GM19099 (cell line): ENCODE data around the gene HFE.

Experiments used
- POLR2A ChIP-seq: IDR thresholded peaks from 3 replicates; pipeline ENCODE4 v1.6.1; 2011; ENCODE audit warnings: low read depth; ENCODE audit not compliant: insufficient read length; ENCODE audit errors: extremely low read depth

Gene HFE

DNA sequence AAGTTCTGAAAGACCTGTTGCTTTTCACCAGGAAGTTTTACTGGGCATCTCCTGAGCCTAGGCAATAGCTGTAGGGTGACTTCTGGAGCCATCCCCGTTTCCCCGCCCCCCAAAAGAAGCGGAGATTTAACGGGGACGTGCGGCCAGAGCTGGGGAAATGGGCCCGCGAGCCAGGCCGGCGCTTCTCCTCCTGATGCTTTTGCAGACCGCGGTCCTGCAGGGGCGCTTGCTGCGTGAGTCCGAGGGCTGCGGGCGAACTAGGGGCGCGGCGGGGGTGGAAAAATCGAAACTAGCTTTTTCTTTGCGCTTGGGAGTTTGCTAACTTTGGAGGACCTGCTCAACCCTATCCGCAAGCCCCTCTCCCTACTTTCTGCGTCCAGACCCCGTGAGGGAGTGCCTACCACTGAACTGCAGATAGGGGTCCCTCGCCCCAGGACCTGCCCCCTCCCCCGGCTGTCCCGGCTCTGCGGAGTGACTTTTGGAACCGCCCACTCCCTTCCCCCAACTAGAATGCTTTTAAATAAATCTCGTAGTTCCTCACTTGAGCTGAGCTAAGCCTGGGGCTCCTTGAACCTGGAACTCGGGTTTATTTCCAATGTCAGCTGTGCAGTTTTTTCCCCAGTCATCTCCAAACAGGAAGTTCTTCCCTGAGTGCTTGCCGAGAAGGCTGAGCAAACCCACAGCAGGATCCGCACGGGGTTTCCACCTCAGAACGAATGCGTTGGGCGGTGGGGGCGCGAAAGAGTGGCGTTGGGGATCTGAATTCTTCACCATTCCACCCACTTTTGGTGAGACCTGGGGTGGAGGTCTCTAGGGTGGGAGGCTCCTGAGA is at the start of gene HFE:
Gene HFE (plus strand): TSS at position 146 of the 832 bp plus-strand sequence. CDS start 12 bp downstream, at position 158.
- TF ChIP-seq POLR2A: peak; percentile 34

GRCh38 chr6:26041946-26042345 is 45.3 kb upstream of the HFE start:
- no peak for TF ChIP-seq POLR2A

DNA sequence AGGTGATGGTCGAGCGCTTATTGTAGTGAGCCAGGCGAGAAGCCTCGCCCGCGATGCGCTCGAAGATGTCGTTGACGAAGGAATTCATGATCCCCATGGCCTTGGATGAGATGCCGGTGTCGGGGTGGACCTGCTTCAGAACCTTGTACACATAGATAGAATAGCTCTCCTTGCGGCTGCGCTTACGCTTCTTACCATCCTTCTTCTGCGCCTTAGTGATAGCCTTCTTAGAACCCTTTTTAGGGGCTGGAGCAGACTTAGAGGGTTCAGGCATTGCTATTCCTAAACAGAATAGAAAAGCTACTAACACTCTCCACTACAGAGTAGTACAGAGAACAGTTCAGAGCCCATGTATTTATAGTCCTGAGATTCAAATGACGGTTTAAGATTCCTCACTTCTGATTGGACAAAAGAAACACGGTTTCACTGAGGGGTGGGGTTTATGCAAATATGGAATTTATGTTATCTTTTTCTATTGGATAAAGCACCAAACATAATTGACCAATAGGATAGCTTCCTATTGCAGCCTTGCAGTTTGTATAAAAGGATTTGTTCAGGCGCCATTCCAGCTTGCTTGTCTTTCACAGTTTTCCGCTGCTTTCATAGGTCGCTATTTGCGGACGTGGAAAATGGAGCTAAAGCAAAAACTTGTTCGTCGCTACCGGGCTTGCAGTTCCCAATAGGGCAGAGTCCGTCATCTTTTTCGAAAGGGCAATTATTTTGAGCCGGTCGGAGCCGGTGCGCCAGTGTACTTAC is 43.7 kb upstream of the HFE start:
- TF ChIP-seq POLR2A: peak; percentile 84

DNA sequence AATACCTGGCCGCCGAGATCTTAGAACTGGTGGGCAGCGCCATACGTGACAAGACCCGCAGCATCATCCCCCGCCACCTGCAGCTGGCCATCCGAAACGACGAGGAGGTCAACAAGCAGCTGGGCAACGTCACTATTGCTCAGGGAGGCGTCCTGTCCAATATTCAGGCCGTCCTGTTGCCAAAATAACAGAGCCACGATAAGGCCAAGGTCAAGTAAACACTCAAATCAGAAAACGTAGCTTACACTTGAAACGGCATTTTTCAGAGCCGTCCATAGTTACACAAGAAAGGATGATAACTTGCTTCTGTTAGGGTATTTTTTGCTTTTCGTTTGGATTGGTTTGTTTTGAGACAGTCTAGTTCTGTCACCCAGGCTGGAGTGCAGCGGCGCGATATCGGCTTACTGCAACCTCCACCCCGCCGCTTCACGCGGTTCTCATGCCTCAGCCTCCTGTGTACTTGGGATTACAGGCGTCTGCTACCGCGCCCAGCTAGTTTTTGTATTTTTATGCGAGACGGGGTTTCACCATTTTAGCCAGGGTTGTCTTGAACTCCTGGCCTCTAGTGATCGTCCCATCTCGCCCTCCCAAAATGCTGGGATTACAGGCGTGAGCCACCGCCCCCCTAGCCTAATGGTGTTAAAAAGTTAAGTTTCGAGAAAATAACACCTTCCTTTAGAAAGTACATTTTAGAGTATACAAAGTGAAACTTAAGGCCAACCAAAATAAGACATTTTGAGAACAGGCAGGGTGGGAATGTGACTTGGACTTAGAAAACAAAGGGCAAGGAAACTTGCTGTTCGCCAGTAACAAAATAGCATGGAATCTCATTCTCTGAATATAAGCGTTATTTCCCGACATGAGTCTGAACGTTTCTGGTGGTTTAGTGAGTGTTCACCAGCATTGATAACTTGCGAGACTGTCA is 42.8 kb upstream of the HFE start:
- peak; percentile 71 for TF ChIP-seq POLR2A

- peak; percentile 99 for TF ChIP-seq POLR2A
Measured at GRCh38 chr6:26045065-26045927, 41.9 kb upstream of the HFE start.

- no peak for TF ChIP-seq POLR2A
Measured at GRCh38 chr6:26045928-26046368, 41.3 kb upstream of the HFE start.

DNA sequence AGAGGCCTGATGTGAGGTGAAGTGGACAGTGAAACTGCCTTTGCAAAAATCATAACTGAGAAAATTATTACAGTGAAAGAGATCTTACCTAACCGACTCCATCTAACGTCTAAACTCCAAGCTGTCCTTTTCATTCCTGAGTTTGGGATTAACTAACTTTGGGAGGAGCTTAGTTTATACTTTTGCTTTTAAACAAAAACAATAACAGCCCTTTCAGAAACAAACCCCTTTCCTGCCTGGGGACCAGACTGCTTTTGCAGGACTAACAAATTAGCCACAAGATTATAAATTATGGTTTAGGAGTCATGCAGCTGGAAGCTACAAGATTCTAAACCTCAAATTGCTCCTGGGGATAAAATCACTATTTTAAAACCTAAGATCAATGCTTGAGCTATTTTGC is 38.6 kb upstream of the HFE start:
- TF ChIP-seq POLR2A: no peak

- TF ChIP-seq POLR2A: no peak
Measured at GRCh38 chr6:26051665-26052310, 35.4 kb upstream of the HFE start.

- TF ChIP-seq POLR2A: no peak
Measured at GRCh38 chr6:26053992-26054780, 33.0 kb upstream of the HFE start.

- peak; percentile 97 for TF ChIP-seq POLR2A
Measured at GRCh38 chr6:26054781-26055718, 32.2 kb upstream of the HFE start.

DNA sequence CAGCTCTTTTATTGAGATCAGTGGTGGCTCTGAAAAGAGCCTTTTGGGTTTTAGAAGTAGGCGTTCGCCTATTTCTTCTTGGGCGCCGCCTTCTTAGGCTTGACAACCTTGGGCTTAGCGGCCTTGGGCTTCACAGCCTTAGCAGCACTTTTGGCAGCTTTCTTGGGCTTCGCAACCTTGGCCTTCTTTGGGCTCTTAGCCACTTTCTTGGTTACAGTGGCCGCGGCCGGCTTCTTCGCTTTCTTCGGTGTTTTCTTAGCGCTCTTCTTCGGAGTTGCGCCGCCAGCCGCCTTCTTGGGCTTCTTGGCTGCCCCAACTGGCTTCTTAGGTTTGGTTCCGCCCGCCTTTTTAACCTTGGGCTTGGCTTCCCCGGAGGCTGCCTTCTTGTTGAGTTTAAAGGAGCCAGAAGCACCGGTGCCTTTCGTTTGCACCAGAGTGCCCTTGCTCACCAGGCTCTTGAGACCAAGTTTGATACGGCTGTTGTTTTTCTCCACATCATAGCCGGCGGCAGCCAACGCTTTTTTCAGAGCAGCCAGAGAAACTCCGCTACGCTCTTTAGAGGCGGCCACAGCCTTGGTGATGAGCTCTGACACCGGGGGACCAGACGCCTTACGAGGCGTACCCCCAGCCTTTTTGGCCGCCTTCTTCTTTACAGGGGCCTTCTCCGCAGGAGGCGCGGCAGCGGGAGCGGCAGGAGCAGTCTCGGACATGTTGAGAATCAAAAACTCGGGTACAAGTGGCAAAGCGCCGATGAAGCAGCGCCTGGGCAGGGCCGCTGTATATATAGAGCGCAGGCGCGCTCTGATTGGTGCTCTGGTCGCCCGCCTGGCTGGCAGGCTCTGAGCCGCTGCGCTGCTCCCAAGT is 31.3 kb upstream of the HFE start:
- TF ChIP-seq POLR2A: peak; percentile 97
